GM21528 (cell line): ENCODE measurements around the gene SHISA9.
"Not testable (repeated sequence)": the region's sequence is repeated elsewhere in the genome, so short reads cannot be mapped to it uniquely, and the experiment has no call there.

Experiments used
- ATAC-seq: cut with Tn5 transposase; IDR thresholded peaks from one replicate; pipeline ENCODE4 v1.9.1; 2021; ENCODE audit warnings: mild to moderate bottlenecking, moderate library complexity; ENCODE audit not compliant: unreplicated experiment, low FRiP score

SHISA9 gene

DNA sequence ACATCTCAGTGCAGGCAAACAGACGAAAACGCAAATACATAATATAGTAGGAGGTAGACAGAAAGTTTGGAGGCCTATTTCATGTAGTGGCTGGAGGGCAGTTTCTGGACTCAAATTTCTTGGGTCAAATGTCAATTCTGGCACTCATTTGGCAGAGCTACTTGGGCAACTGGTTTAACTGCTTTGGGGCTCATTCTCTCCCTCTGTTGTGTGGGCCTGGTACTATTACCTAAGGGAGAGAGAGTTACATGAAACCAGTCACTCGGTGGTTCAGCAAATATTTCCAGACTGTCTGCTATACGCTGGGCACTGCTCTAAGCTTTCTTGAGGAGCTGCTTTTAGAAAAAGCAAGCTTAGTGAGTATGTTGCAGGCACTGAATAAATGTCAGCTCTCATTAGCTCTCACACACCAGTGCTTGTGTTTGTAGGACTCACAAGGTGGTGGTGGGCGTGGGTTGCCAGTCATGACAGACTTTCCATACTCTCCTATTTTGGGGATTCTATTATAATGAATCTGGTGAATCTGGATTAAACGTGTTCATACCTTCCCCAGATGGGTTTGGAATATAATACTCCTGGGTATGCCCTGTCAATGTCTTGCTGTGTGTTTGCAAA is 1.8 kb upstream of the SHISA9 start:
- no peak for ATAC-seq

DNA sequence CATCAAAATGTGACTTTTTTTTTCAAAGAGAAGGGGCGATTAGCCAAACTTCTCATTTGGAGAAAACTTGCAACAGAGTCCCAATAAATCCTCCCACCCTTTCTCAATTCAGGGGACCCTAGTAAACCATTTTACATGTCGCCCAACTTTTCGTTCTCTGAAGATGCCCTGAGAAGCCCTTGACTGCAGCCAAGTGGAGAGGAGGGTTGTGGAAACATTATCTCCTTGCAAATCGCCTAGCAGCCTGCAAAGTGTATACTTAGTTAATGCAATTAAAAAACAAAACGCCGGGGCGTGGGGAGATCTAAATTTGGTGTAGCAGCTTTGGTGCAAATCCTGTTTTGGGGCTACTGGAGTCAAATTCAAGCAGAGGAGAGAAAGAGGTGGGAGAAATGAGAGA is 1.2 kb upstream of the SHISA9 start:
- ATAC-seq = no peak

DNA sequence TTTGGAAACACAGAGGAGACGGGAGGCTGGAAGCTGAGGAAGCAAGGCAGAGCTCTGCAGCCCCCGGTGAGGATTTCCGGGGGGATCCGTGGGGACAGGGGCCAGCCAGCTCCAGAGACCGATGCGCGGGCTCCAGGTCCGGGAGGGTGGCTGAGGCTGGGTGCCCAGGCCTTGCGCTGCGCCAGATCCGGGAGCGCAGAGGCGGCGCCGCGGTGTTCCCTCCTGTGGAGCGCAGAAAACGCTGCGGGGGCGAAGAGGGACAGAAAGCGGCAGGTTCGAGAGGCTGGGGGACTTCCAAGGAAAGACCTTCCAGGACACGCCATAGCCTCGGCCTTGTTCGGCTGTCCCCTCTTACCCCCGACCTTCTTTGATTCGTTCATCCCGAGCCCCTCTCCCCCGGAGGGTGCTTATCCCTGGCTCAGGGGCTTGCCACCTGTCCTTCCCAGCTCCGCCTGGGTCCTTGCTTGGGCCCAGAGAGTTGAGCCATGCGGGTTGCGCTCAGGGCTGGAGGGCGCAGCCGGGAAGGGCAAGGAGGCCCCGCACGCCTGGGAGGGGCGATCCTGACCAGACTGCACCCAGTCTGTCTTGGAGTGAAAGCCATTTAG is 697 bp upstream of the SHISA9 start:
- ATAC-seq = no peak

DNA sequence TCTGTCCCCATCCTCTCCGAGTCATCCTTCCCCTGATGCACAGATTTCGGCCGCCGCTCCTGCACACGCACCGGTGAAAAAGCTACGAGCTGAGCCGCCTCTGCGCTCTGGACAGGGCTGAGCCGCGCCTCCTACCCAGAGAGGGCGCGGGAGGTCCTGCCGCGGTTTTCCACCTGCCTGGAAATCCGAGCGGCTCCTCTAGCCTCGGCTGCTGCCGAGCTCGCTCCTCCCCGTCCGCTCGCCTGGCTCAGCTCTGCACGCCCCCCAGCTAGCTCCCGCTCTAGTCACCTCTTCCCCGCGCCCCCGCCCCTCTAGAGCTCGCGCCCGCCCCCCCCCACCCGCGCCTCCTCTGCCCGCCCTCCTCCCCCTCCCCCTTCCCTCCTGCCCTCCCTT is 198 bp upstream of the SHISA9 start:
- no peak for ATAC-seq

DNA sequence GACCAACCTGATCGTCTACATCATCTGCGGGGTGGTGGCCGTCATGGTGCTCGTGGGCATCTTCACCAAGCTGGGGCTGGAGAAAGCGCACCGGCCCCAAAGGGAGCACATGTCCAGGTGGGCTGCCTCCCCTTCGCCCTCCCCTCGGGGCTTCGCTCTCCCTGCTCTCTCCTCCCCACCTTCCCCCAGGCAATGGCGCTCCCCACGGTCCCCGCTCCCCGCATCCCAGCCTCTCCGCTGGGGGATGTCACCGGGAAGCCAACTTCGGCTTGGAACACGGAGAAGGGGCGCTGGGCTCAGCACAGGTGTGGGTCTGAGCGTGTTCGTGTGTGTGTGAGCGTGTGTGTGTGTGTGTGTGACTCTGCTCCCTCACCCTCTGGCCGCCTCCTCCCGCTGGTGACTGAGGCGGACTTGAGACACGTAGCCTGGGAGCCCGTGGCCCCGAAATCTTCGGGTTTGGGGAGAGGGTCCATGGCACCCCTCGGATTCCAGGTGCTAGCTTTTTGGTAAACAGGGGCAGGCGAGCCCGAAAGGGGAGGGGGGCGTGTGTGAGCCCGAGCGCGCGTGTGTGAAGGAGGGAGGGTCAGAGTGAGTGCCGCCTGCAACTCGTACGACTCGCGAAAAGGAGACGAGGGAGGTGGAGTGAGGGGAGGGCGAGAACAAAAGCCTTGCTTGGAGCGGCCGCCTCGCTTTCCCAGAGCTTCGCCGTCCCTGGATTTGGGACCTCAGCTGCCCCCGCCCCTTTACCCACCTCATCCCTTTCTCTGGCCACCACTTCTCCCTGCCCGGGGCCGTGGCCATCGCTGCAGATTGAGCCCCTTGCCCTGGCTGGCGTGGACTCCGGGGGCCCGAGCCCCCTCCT is 1.3 kb downstream of the SHISA9 start:
- ATAC-seq = no peak

DNA sequence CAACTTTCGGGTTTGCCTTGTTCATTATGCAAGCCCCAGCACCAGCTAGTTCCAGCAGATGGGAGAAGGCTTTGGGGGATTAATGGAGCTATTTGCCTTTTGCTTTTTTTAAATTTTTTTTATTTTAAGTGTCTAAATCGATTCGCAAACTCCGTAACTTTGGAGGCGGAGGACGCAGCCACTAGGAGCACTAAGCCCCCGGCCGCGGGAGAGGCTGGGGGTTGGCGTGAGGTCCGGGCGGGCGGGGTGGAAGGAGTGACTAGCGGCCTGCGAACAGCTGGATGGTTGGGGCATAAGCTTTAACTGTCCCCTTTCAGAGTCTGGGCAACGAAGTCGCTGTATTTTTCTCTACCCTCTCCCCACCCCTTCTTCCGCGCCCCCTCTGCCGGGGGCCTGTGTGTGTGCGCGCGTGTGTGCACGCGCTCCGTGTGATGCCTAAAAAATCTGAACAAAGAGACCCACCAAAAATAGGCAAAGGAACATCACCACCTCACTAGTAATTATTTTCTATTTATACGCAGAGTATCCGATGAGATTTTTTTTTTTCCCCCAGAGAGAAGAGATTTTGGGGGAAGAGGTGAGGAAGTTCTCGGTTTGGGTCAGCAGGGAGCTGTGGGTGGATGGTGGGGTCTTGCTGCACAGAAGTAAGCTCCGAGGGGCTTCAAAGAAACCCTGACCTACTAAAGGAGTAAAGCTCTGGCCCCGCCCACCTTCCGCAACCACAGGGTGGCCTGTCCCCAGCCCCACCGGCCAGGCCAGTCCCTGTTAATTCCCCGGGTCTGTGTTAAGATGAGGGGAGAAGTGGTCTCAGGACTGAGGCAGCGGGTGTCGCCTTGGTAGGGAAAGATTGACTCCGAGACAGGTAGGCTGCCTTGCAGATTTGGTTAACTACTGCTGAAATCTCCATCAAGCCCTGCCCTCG is 2.3 kb downstream of the SHISA9 start:
- no peak for ATAC-seq

DNA sequence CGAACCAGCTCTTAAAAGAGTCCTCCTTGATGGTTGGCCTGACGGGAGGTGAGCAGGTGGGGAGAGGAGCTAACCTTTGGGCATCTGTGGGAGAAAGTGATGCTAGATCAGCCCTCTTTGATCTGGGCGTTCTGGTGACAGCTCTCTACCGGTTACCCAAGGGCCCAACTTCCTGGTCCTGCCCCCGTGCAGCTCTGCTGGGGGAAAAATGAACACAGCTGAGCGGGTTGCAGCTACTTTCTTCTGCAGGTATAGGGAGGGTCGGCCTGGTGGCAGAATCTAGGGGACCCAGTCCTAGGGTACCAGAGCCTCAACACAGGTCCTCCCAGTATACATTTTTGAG is 2.9 kb downstream of the SHISA9 start:
- ATAC-seq = no peak

DNA sequence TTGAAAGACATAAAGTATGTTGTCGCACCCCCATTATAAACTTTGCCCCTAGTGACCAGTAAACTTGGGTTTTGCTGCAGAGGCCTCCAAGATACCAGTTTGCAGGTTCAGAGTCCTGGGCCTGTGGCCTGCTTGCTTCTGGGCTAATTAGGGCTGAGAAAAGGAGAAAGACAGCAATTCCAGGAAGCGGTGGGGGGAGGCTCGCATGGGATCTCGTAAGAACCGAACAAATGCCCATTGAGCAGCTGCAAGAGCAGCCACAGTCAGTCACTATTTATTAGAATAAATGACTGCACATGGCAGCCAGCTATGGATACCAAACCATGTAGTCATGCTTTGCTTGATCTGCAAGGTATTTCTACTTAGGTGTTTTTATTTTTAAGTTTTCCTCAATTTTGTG is 4.9 kb downstream of the SHISA9 start:
- ATAC-seq = no peak

DNA sequence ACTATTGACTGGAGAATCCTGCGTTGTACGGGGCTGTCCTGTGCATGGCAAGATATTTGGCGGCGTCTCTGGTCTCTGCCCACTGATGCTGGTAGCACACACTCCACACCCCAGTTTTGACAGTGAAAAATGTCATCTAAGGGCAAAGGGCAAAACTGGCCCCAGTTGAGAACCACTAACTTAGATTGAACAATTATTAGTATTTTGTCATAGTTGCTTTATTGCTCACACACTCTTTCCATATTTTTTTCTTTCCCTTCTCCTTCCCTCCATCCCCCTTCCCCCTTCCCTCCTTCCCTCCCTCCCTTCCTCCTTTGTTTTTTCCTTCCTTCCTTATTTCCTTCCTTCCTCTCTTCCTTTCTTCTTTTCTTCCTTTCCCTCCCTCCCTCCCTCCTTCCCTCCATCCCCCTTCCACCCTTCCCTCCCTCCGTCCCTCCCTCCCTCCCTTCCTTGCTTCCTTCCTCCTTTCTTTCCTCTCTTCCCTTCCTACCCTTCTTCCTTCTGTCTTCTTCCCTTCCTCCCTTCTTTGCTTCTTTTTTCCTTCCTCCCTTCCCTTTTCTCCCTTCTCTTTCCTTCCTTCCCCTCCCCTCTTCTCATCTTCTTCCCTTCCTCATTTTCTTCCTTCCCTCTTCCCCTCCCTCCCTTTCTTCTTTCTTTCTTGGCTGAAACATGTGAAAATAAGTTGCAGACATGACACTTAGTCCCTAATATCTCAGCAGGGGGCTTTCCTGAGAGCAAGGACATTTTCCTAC is 5.5 kb downstream of the SHISA9 start:
- no peak for ATAC-seq

DNA sequence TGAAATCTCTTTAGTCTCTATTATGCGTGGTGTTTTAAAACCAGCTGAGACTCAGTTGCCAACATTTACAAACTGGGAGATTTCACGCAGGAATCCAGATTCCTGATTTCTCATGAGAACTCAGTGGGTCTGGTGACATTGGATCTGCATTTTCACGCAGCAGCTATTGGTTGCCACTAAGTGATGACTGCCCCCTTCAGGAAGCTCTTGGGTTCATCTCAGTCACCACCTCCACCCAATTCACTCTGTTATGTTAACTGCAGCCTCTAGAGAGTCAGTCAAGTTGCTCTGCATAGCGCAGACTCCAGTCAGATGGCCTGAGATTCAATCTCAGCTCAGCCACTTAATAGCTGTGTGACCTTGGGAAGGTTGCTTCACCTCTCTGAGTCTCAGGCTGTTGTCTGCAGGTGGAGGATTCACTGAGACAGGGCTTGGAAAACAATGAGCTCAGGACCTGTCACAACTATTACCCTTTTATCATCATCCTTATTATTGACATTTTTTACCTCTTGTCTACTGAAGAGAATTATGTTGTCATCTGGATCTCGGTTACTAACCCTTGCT is 6.4 kb downstream of the SHISA9 start:
- ATAC-seq = no peak

DNA sequence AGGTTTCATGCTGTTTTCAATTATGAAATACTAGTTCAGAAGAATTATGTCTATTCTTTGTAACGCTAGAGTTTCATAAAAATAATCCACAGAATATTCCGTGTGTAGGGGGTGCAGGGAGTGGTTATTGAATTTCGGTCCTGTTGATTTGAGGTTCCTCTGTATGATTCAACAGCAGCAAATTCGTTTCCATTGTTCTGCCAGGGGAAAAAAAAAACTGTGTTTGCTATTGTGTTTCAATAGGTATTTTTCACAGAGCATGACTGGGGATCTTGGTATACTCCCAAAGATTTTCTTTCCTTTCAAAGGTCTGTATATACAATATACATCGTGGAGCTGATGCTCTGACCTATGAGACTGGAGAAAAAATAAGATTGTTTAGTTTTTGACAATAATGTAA is 15.8 kb downstream of the SHISA9 start:
- ATAC-seq = no peak

DNA sequence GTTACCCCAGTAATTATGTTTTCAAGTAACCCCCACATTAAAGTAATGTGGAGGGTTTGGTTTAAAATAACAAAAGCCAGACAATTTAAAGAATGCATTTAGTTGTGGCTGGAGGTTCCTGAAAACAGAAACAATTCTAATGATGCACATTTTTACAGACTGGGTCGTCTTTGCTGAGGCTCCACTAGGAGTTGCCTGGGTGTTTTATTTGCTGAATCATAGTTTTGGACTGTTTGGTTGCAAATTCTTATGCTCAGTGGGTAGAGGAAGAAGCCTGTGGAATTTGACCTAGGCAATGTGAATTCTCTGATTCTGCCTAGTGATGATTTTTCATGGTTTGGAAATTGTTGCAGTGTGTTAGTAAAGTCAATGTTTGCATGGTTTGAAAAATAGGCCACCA is 16.3 kb downstream of the SHISA9 start:
- ATAC-seq = no peak

DNA sequence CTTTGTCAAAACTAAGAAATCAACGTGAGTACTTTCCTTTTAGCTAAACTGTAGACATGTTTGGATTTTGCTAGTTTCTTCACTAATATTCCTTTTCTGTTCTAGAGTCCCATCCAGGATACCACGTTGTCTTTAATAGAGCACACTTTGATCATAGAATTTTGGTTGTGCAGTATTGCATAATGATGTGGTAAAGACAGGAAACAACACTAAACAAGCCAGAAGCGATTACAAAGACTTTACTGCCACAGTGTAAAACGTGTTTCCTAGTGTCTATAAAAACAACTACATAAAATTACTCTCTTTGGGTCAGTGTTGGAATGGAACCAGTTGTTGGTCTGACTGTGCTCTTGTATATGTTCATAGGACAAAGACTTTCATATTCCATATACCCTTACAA is 19.3 kb downstream of the SHISA9 start:
- no peak for ATAC-seq

DNA sequence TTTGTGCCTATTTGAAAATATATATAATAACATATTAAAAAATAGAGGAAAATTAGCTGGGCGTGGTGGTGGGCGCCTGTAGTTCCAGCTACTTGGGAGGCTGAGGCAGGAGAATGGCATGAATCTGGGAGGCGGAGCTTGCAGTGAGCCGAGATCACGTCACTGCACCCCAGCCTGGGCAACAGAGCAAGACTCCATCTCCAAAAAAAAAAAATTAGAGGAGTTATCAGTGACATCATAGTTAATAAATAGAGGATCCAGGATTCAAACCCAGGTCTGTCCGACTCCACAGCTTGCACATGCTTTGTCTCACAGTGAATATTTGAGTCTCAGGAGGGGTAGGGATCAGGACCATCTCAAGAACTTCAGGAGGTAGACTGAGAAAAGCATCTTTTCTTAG is 22.2 kb downstream of the SHISA9 start:
- ATAC-seq = not testable (repeated sequence)

DNA sequence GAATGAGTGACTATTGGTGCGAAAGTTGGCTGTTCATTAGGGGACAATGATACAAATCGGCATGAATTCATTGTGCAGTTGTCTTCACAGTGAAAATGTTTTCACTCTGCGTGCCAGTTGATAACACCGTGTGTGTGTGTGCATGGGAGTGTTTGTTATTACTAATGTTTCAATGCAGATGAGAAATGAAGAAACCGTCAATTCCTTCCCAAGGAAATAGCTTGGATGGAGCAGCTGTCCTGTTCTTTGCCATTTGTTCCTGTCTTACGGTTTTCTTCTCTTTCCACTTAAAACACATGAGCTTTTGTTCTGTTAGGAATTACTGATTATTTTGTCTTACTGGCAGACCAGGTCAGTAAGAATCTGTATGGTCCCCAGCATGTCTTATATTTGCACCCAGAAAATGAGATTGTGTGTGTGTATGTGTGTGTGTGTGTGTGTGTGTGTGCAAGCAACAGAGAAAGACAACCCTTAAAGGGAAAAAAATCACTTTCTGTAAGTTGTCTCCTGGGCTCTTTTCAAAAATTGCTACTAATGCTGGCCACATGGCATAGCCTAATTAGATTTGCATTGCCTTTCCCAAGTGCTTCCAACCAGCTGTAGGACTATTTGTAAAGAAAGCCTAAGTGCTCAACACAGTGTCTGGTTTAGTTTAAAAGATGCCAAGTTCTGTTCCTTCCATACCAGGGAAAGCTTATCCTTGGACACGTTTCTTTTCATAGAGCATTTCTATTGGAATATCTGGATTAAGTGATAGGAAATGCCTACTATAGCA is 23.8 kb downstream of the SHISA9 start:
- no peak for ATAC-seq

DNA sequence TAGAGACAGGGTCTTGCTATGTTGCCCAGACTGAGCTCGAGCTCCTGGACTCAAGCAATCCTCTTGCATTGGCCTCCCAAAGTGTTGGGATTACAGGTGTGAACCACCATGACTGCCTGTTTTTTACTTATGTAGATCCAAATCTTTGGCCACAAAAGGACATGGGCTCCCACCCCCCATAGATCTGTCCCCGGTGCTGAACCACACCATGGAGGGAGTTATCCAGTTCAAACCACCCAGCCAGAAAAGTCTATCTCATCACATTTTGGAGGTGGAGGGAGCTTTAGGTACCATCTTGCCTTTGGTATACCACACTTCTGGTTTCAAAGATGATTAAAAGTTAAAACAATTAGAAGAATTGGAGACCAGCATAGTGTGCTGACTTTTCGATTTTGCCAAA is 26.2 kb downstream of the SHISA9 start:
- ATAC-seq = no peak

DNA sequence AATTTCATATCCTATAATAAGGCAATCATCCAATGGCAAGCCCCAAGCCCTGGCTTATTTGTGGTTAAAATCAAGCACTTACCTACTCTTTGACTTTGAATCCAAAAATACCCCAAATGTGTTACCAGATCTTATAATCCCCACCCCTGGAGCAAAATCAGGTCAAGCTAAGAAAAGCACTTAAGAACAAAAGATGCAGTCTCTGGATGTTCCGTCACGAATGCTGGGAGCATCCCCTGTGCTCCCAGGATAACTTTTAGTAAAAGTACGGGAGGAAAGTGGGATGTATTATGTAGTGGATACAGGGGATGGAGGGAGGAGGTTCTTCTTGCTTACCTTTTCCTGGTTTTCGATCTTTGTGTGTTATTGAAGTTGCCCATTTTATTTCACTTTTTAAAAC is 29.5 kb downstream of the SHISA9 start:
- no peak for ATAC-seq

DNA sequence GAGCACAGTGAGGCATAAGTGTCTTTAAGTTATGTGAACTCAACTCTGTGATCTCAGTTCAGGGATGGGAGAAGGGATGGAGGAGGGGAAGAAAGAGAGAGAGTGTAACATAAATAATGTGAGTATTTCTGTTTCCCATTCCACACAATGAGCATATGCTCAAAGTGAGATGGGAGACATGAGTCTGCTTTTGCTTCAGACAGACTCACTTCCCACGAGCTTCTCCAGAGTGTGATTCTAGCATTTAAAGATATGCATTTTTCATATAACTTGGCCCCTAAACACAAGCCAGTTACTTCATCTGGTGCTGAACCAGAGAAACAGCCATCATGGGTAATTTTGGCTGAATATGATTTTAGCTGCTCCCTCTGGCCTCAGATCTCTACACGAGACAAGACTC is 35.0 kb downstream of the SHISA9 start:
- no peak for ATAC-seq

DNA sequence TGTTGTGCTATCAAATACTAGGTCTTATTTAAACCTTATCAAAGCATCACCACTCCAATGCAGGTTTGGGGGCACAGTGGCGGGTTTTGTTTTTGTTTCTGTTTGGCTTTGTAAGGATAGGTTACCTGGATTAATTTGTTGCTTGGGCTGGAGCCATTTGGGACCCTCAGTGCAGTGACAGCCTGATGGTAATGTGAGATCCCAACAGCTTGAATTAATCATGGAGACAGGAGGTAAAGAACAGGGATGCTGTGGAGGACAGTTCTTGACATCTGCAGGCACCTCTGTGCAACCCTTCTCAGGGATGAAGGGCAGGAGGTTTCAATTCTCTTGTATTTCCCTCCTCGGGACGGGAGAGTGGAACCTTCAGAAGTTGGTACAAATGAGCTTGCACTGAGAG is 40.5 kb downstream of the SHISA9 start:
- no peak for ATAC-seq
